Activated CD8-positive, alpha-beta T cell treated with anti-CD3 and anti-CD28 coated beads for 36 hours (primary cell): Measurements from ENCODE around the gene ASB16. TPM values are rescaled to one million over a fixed set of nuclear protein-coding genes. Genes with fewer than 3 reads are reported as not detected.

Experiments
- ATAC-seq: fragments of 200-7000 bp; cut with Tn5 transposase; one replicate; pipeline ENCODE4 v1.10.0; 2021; ENCODE audit warnings: mild to moderate bottlenecking, moderate library complexity
- CTCF ChIA-PET: fragments of 350-600 bp; sonication (Branson Sonifier 250); formaldehyde crosslinking; loops from one replicate; lab custom pipeline; 2021; ENCODE audit warnings: antibody characterized with exemption; lab: Charles Lee
- POLR2A ChIA-PET: fragments of 350-600 bp; sonication (Branson Sonifier 250); formaldehyde crosslinking; loops from one replicate; lab custom pipeline; 2021; ENCODE audit warnings: antibody characterized with exemption; lab: Charles Lee
- DNase-seq: peaks from one replicate; pipeline ENCODE4 v3.0.0-alpha.2; 2020
- H3K27ac Mint-ChIP-seq: one replicate; pipeline ENCODE4 v1.8.0; 2021; ENCODE audit warnings: mild to moderate bottlenecking, mixed read lengths
- H3K27me3 Mint-ChIP-seq: one replicate; pipeline ENCODE4 v1.8.0; 2021; ENCODE audit warnings: mixed read lengths
- H3K36me3 Mint-ChIP-seq: one replicate; pipeline ENCODE4 v1.8.0; 2021; ENCODE audit warnings: low read depth, mixed read lengths
- H3K4me1 Mint-ChIP-seq: one replicate; pipeline ENCODE4 v1.8.0; 2021; ENCODE audit warnings: low read depth, mixed read lengths
- H3K4me3 Mint-ChIP-seq: one replicate; pipeline ENCODE4 v1.8.0; 2021; ENCODE audit warnings: mild to moderate bottlenecking, moderate library complexity, mixed read lengths
- H3K9me3 Mint-ChIP-seq: one replicate; pipeline ENCODE4 v1.8.0; 2021; ENCODE audit warnings: mixed read lengths
- CTCF ChIP-seq: fragments of 200-600 bp; IDR thresholded peaks from one replicate; pipeline ENCODE4 v1.8.0; 2022; ENCODE audit warnings: antibody characterized with exemption, mild to moderate bottlenecking
- intact Hi-C: fragments of 100-400 bp; cut with micrococcal nuclease; formaldehyde crosslinking; loops from one replicate; pipeline ENCODE4 v1.10.0; 2022
- total RNA-seq, 2 experiments: library from RNA; stranded (reverse); gene quantifications; one replicate each; pipeline ENCODE4 v1.2.3, GENCODE V29; 2021

Gene ASB16
- total RNA-seq, 2 experiments from 2014 or later, result 0.18 to 0.27 TPM

GRCh38 chr17:44152875-44153274 lies 17.6 kb upstream of the ASB16 start:
- CTCF ChIA-PET, result no interaction called here
- intact Hi-C loops, result no loop called here
- no peaks in the 10 kb centered on the region for H3K9me3 Mint-ChIP-seq

GRCh38 chr17:44155488-44155887 lies 15.0 kb upstream of the ASB16 start:
- Mint-ChIP-seq H3K27me3 (no peaks in the 10 kb centered on the region), H3K4me1 (no peaks in the 10 kb centered on the region), H3K27ac (no peak overlapping the region), H3K36me3 (peaks cover 27% of the 10 kb centered on the region), H3K4me3 (no peak overlapping the region), H3K9me3 (no peaks in the 10 kb centered on the region)
- CTCF ChIA-PET, result no interaction called here
- POLR2A ChIA-PET, result interaction anchor here (0.7 to 0.9 kb wide), 3 partner anchors 17 to 63 kb away, joined by 3 to 4 read pairs (median 3); no protein-coding TSS in a partner anchor
- TF ChIP-seq CTCF, result no peak
- no peak for DNase-seq
- intact Hi-C loops, result no loop called here
- no peak for ATAC-seq

More at GRCh38 chr17:44152875-44153274, 17.6 kb upstream of the ASB16 start:
- POLR2A ChIA-PET, result interaction anchor here (0.7 to 1.5 kb wide), 2 partner anchors 14 to 15 kb away, joined by 3 to 4 read pairs; no protein-coding TSS in a partner anchor
- Mint-ChIP-seq H3K27me3 (no peaks in the 10 kb centered on the region), H3K4me3 (no peak overlapping the region), H3K4me1 (no peaks in the 10 kb centered on the region), H3K27ac (no peak overlapping the region), H3K36me3 (peaks cover 34% of the 10 kb centered on the region)
- TF ChIP-seq CTCF, result no peak
- ATAC-seq (no peak), DNase-seq (no peak)

GRCh38 chr17:44159519-44160210 lies 10.8 kb upstream of the ASB16 start:
- CTCF ChIA-PET, result interaction anchor here (0.5 to 2.0 kb wide), 3 partner anchors 9 to 171 kb away, joined by 3 to 9 read pairs (median 4); no protein-coding TSS in a partner anchor
- Mint-ChIP-seq H3K27ac (no peak overlapping the region), H3K9me3 (no peaks in the 10 kb centered on the region), H3K4me1 (no peaks in the 10 kb centered on the region), H3K4me3 (no peak overlapping the region), H3K36me3 (peaks cover 14% of the 10 kb centered on the region), H3K27me3 (no peaks in the 10 kb centered on the region)
- no peak for ATAC-seq
- POLR2A ChIA-PET, result interaction anchor here (0.6 to 1.4 kb wide), 4 partner anchors 14 to 27 kb away, joined by 3 to 4 read pairs (median 3); partner anchors contain the start of gene TMUB2
- no peak for TF ChIP-seq CTCF
- peak; percentile 32 for DNase-seq
- intact Hi-C loops, result no loop called here

- no peak for TF ChIP-seq CTCF
- ATAC-seq (no peak), DNase-seq (no peak)
- ChIA-PET POLR2A (no interaction called here), CTCF (interaction anchor here (1.0 kb wide), 1 partner anchor 14 kb away, joined by 4 read pairs; no protein-coding TSS in a partner anchor)
- Mint-ChIP-seq H3K27me3 (no peaks in the 10 kb centered on the region), H3K4me1 (no peaks in the 10 kb centered on the region), H3K9me3 (no peaks in the 10 kb centered on the region), H3K4me3 (no peak overlapping the region), H3K36me3 (peaks cover 3% of the 10 kb centered on the region), H3K27ac (no peak overlapping the region)
- intact Hi-C loops, result no loop called here
Observed at GRCh38 chr17:44164476-44164875, 6.0 kb upstream of the ASB16 start.
